GM10248 (cell line): Measurements from ENCODE around the gene SORL1-AS1.

Experiments
- CTCF ChIA-PET: fragments of 300-600 bp; sonication (Branson Sonifier 250); formaldehyde crosslinking; extraction: SDS; loops from one replicate; lab custom pipeline; 2021; ENCODE audit warnings: antibody characterized with exemption; lab: Yijun Ruan, JAX
- POLR2A ChIA-PET: fragments of 350-650 bp; sonication (Branson Sonifier 250); formaldehyde crosslinking; extraction: SDS; loops from one replicate; lab custom pipeline; 2020; ENCODE audit warnings: antibody characterized with exemption; lab: Yijun Ruan, JAX
- DNase-seq: peaks from one replicate; pipeline ENCODE4 v3.0.0; 2012; ENCODE audit errors: extremely low spot score
- TF ChIP-seq, protein P1 (sequence below): IDR thresholded peaks from 2 replicates; pipeline ENCODE4 v1.5.1; 2012; ENCODE audit warnings: mild to moderate bottlenecking, low read depth; ENCODE audit errors: extremely low read depth, missing control alignments, control extremely low read depth

Gene SORL1-AS1

DNA sequence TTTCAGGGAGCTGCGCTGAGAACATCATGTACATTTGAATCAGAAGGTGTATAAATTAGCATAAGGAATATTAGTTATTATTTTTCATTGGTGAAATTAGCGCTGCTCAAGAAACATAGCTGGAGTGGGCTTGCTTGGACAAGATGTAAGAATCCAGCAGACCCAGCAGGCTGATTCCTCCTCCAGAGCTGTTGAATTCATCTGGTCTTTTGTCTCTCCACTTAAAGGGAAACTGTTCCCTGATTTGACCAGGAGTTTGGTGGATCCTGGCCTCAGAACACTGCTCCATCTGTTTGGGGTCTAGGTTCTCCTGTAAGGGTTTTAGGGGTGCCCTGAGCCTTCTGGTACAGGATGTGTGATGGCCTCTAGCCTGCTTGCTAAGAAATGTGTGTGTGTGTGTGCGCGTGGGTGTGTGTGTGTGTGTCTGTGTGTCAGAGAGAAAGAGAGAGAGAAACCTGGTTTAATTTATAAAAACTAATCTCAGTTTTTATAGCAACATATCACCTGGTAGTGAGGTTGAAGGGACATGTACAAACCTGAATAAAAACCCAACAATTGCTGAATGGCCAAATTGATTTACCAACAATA, 9.0 kb downstream of the SORL1-AS1 start:
- TF ChIP-seq, protein P1, sequence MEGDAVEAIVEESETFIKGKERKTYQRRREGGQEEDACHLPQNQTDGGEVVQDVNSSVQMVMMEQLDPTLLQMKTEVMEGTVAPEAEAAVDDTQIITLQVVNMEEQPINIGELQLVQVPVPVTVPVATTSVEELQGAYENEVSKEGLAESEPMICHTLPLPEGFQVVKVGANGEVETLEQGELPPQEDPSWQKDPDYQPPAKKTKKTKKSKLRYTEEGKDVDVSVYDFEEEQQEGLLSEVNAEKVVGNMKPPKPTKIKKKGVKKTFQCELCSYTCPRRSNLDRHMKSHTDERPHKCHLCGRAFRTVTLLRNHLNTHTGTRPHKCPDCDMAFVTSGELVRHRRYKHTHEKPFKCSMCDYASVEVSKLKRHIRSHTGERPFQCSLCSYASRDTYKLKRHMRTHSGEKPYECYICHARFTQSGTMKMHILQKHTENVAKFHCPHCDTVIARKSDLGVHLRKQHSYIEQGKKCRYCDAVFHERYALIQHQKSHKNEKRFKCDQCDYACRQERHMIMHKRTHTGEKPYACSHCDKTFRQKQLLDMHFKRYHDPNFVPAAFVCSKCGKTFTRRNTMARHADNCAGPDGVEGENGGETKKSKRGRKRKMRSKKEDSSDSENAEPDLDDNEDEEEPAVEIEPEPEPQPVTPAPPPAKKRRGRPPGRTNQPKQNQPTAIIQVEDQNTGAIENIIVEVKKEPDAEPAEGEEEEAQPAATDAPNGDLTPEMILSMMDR = no peak
- DNase-seq = no peak
- POLR2A ChIA-PET = no interaction called here
- CTCF ChIA-PET = interaction anchor here (1.0 to 5.8 kb wide), 8 partner anchors 7 to 76 kb away, joined by 3 to 29 read pairs (median 6); no protein-coding TSS in a partner anchor

DNA sequence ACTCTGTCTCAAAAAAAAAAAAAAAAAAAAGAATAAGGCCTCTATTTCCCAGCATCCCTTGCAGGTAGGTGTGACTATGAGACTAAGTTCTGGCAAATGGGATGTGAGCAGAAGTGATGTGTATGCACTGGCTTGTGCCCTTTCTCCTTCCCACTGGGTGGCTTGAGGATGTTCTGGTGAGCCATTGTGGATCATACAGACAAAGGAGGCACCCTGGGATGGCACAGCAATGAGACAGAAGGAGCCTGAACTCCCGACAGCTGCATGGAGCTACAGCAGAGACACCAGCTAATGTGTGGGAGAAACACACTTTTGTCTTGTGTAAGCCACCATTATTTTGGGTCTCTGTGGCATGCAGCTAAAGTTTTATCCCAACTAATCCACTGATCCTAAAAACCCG, 11.2 kb downstream of the SORL1-AS1 start:
- no peak for DNase-seq
- ChIA-PET CTCF (interaction anchor here (0.8 to 5.8 kb wide), 7 partner anchors 9 to 74 kb away, joined by 3 to 29 read pairs (median 5); no protein-coding TSS in a partner anchor), POLR2A (no interaction called here)
- TF ChIP-seq, protein P1 = no peak

DNA sequence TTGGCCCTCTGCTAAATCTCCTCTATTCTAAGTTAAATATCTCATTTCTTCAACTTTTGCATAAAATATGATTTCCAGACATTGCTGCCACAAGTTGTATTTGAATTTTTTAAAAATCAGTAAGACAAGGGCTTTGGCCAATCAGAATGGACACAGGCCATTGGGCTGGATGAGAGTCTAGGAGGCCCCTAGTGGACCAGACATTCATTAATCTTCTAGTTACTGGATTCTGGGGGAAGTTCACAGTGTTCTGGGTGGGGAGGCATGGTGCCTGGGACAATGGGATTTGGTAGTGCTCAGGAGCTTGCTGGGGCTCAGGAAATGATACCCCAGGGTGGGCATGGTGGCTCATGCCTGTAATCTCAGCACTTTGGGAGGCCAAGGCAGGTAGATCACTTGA, 13.0 kb downstream of the SORL1-AS1 start:
- ChIA-PET POLR2A (no interaction called here), CTCF (interaction anchor here (5.8 kb wide), 1 partner anchor 11 kb away, joined by 29 read pairs; no protein-coding TSS in a partner anchor)
- no peak for DNase-seq
- TF ChIP-seq, protein P1 = no peak

DNA sequence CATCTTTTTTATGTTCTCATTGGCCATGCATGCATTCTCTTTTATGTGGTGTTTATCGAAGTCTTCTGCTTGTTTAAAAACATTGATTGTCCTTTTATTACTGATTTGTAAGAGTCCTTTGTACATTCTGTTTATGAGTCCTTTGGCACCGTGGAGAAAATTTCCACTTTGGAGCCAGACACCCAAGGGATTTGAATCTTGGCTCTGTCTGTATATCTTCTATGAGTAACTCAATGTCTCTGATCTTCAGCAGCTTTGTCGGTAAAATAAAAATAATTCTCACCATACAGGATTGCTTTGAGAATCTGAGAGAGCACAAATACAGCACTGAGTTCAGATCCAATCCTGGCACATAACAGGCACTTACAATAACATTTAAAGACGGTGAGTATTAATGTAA, 13.4 kb downstream of the SORL1-AS1 start:
- TF ChIP-seq, protein P1 = no peak
- POLR2A ChIA-PET = no interaction called here
- CTCF ChIA-PET = interaction anchor here (0.9 to 5.8 kb wide), 2 partner anchors 11 to 29 kb away, joined by 3 to 29 read pairs; no protein-coding TSS in a partner anchor
- no peak for DNase-seq

DNA sequence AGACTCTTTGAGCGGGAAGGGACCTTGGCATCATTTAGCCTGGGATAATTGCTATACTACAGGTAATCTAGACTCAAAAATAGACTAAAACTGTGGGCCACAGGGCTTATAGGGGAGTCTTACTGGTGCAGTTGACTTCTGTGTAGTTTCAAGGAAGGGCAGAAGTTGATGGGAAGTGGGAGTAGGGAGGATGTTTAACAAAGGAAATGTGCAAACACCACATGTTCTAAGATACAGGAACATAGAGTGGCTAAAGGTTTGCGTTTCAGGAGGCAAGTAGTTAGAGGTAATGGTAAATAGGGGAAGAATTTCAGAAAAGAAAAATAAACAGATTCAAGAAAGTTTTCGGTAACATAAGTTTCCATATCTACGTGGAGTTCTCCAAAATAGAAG, 15.1 kb downstream of the SORL1-AS1 start:
- ChIA-PET POLR2A (no interaction called here), CTCF (interaction anchor here (1.0 to 3.0 kb wide), 2 partner anchors 12 to 14 kb away, joined by 3 to 12 read pairs; no protein-coding TSS in a partner anchor)
- TF ChIP-seq, protein P1 = no peak
- no peak for DNase-seq

DNA sequence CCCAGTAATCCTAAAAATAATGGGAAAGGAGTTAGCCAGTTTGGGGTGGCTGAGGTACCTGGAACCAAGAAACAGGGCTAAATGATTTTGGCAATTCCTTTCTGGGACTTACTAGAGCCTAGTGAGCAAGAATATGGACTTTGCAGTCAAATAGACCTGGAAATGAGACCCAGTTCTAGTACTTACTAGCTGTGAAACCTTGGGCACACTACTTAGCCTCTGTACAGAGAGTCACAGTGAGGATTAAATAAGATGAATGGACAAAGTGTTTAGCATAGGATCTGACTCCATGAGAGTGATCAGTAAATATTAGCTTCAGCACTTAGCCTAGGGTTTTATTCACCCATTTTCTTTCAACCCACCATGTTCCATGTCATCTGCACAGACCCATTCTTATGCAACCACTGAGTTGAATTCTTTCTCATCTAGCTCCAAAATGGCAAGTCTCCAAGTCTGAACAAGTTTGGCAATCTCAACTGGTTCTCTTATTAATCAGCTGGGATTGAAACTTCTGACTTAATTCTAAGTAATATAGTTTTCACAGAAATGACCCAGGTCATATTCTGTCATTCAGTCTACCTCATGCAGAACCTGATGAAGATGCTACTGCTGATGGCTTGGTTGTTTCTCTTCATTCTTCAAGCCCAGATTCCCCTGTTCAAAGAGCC, 15.6 kb downstream of the SORL1-AS1 start:
- POLR2A ChIA-PET = no interaction called here
- TF ChIP-seq, protein P1 = no peak
- no peak for DNase-seq
- CTCF ChIA-PET = interaction anchor here (1.0 to 3.0 kb wide), 2 partner anchors 13 to 14 kb away, joined by 3 to 12 read pairs; no protein-coding TSS in a partner anchor
